ENCODE data around the gene SEPTIN8.

DNA sequence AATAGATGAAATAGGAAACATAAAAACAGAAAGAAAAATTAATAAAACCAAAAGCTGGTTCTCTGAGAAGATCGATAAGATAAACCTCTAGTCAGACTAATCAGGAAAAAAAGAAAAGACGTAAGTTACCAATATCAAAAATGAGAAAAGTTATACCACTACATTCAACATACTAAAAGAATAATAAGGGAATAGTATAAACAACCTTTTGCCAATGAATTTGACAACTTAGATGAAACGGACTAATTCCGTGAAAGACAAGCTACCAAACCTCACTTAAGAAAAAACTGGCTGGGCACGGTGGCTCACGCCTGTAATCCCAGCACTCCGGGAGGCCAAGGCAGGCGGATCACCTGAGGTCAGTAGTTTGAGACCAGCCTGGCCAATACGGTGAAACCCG, 47.1 kb downstream of the SEPTIN8 start:
- no peak for TF ChIP-seq EZH2phosphoT487 (conservative IDR thresholded peaks at IDR 0.05; ENCODE audit: low read length)
- TF ChIP-seq, protein P1, sequence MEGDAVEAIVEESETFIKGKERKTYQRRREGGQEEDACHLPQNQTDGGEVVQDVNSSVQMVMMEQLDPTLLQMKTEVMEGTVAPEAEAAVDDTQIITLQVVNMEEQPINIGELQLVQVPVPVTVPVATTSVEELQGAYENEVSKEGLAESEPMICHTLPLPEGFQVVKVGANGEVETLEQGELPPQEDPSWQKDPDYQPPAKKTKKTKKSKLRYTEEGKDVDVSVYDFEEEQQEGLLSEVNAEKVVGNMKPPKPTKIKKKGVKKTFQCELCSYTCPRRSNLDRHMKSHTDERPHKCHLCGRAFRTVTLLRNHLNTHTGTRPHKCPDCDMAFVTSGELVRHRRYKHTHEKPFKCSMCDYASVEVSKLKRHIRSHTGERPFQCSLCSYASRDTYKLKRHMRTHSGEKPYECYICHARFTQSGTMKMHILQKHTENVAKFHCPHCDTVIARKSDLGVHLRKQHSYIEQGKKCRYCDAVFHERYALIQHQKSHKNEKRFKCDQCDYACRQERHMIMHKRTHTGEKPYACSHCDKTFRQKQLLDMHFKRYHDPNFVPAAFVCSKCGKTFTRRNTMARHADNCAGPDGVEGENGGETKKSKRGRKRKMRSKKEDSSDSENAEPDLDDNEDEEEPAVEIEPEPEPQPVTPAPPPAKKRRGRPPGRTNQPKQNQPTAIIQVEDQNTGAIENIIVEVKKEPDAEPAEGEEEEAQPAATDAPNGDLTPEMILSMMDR (IDR thresholded peaks at IDR 0.05; ENCODE audit: insufficient read depth, low read length, poor library complexity, severe bottlenecking), result no peak
